Mammary epithelial cell (primary cell): ENCODE results near the gene MYCT1.

Experiments
- EZH2 ChIP-seq: IDR thresholded peaks from 2 replicates; pipeline ENCODE4 v1.6.1; 2012; ENCODE audit warnings: low read length, inconsistent platforms, borderline replicate concordance
- TF ChIP-seq, protein P1 (sequence below), 2 donors: IDR thresholded peaks in 1 of 2; conservative IDR thresholded peaks in 1 of 2; 2 replicates each; pipeline ENCODE4 v1.5.1; 2011 to 2012; ENCODE audit warnings: inconsistent platforms in 2 of 2, low read length in 2 of 2, mild to moderate bottlenecking in 2 of 2, control low read depth in 1 of 2, low read depth in 1 of 2; ENCODE audit not compliant: insufficient read depth in 1 of 2; ENCODE audit errors: extremely low read depth in 1 of 2

DNA sequence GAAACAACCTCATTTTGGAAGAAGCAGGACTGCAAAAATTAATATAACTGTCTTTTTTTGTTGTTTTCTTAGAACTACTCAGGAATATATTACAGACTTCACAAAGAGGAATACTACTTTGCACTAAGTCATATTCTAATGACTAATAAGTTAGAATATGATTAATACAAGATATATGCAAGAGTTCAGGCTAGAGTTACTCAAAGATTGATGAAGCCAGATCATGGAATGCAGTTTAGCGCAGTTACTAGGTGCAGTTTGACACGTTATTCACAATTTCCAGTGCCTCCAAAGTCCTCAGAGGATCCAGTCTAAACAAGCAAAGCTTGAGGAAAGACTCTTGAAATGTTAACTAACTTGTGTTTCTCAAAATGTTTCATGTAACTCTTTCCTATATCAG, 1.2 kb upstream of the MYCT1 start:
- no peak for TF ChIP-seq EZH2
- TF ChIP-seq, protein P1, sequence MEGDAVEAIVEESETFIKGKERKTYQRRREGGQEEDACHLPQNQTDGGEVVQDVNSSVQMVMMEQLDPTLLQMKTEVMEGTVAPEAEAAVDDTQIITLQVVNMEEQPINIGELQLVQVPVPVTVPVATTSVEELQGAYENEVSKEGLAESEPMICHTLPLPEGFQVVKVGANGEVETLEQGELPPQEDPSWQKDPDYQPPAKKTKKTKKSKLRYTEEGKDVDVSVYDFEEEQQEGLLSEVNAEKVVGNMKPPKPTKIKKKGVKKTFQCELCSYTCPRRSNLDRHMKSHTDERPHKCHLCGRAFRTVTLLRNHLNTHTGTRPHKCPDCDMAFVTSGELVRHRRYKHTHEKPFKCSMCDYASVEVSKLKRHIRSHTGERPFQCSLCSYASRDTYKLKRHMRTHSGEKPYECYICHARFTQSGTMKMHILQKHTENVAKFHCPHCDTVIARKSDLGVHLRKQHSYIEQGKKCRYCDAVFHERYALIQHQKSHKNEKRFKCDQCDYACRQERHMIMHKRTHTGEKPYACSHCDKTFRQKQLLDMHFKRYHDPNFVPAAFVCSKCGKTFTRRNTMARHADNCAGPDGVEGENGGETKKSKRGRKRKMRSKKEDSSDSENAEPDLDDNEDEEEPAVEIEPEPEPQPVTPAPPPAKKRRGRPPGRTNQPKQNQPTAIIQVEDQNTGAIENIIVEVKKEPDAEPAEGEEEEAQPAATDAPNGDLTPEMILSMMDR (conservative IDR thresholded peaks at IDR 0.05 in 1 of 2, IDR thresholded peaks at IDR 0.05 in 1 of 2; ENCODE audit: extremely low read depth in 1 of 2, insufficient read depth in 1 of 2, low read depth in 1 of 2, low read length in 2 of 2) = no peak
